ENCODE measurements around the gene FNDC10. TPM values are rescaled to one million over a fixed set of nuclear protein-coding genes. Genes with fewer than 3 reads are reported as not detected.
A peak's percentile ranks its signal among the peaks of the same experiment; 100 is the strongest.

FNDC10 gene
- total RNA-seq, 4 donors from 2014 or later, result 5.8 to 15.6 (median 7.9) TPM

GRCh38 chr1:1577367-1578011, 22.4 kb downstream of the FNDC10 start:
- peaks cover 0 to 40% (median 0%) of the 10 kb centered on the region in 4 donors for H3K27me3 ChIP-seq
- intact Hi-C loops (cut with DNase I), result no loop called here
- TF ChIP-seq CTCF (IDR thresholded peaks at IDR 0.05) (no peak), POLR2A (IDR thresholded peaks at IDR 0.05) (no peak)
- WGBS, 2 donors, result 36 to 56% methylated on average over 2 to 4 of the region's 10 CpGs
- no peak overlapping the region for H3K4me3 ChIP-seq
- no peaks in the 10 kb centered on the region for H3K9me3 ChIP-seq
- H3K27ac ChIP-seq, result no peak overlapping the region
- H3K4me1 ChIP-seq, result peaks cover 11 to 33% (median 15%) of the 10 kb centered on the region in 3 donors
- DNase-seq, result no peak
- H3K36me3 ChIP-seq, result peaks cover 0 to 6% (median 0%) of the 10 kb centered on the region in 3 donors

- 1% methylated on average over 26 to 34 of the region's 87 CpGs for WGBS, 2 donors
- no peaks in the 10 kb centered on the region for H3K9me3 ChIP-seq
- DNase-seq, result peak; percentile 78
- H3K36me3 ChIP-seq, result peaks cover 0 to 28% (median 0%) of the 10 kb centered on the region in 3 donors
- intact Hi-C loops (cut with DNase I), result no loop called here
- TF ChIP-seq CTCF (IDR thresholded peaks at IDR 0.05), result no peak
- TF ChIP-seq POLR2A (IDR thresholded peaks at IDR 0.05), result peak in 3 of 4 donors; percentile 80 to 95 (median 92)
- peak within 1 kb of the TSS; percentile 99 to 100 (median 100) for H3K27ac ChIP-seq
- H3K4me3 ChIP-seq, result peak within 1 kb of the TSS; percentile 92 to 100 (median 98)
- H3K27me3 ChIP-seq, result peaks cover 0 to 19% (median 0%) of the 10 kb centered on the region in 4 donors
- H3K4me1 ChIP-seq, result peaks cover 15 to 55% (median 24%) of the 10 kb centered on the region in 3 donors
Measured at GRCh38 chr1:1574721-1575537, 25.0 kb downstream of the FNDC10 start, which contains the start of gene SSU72. Gene SSU72 (minus strand): TSS chr1:1574863. CDS start chr1:1574557, 306 bp downstream.

GRCh38 chr1:1573843-1574720, 25.9 kb downstream of the FNDC10 start:
- Histone ChIP-seq H3K9me3 (no peaks in the 10 kb centered on the region), H3K27ac (peak overlapping the region; percentile 99 to 100 (median 100)), H3K4me3 (peak overlapping the region; percentile 92 to 100 (median 98)), H3K4me1 (peaks cover 15 to 59% (median 28%) of the 10 kb centered on the region in 3 donors), H3K27me3 (peaks cover 0 to 10% (median 0%) of the 10 kb centered on the region in 4 donors), H3K36me3 (peaks cover 0 to 37% (median 0%) of the 10 kb centered on the region in 3 donors)
- TF ChIP-seq POLR2A (IDR thresholded peaks at IDR 0.05) (peak in 1 of 4 donors; percentile 18), CTCF (IDR thresholded peaks at IDR 0.05) (no peak)
- no peak for DNase-seq
- WGBS, 2 donors, result 1% methylated on average over 22 to 36 of the region's 96 CpGs
- intact Hi-C loops (cut with DNase I), result no loop called here

GRCh38 chr1:1569341-1569740, 30.6 kb downstream of the FNDC10 start:
- H3K4me3 ChIP-seq, result no peak overlapping the region
- no peak for DNase-seq
- no peaks in the 10 kb centered on the region for H3K9me3 ChIP-seq
- H3K36me3 ChIP-seq, result peaks cover 3 to 71% (median 16%) of the 10 kb centered on the region in 3 donors
- H3K27me3 ChIP-seq, result no peaks in the 10 kb centered on the region
- peaks cover 15 to 77% (median 40%) of the 10 kb centered on the region in 3 donors for H3K4me1 ChIP-seq
- H3K27ac ChIP-seq, result no peak overlapping the region
- TF ChIP-seq POLR2A (IDR thresholded peaks at IDR 0.05) (no peak), CTCF (IDR thresholded peaks at IDR 0.05) (no peak)
- 67 to 86% methylated on average over 5 to 7 of the region's 7 CpGs for WGBS, 2 donors
- intact Hi-C loops (cut with DNase I), result no loop called here
